HEK293 (cell line): Measurements from ENCODE around the gene FAM98C.
A peak's percentile ranks its signal among the peaks of the same experiment; 100 is the strongest.

ENCODE experiments used
- CTCF ChIA-PET: fragments of 350-600 bp; formaldehyde crosslinking; extraction: SDS; loops from one replicate; lab custom pipeline; 2021; ENCODE audit warnings: antibody characterized with exemption; lab: Yijun Ruan, JAX
- POLR2A ChIA-PET: fragments of 300-600 bp; formaldehyde crosslinking; extraction: SDS; loops from one replicate; lab custom pipeline; 2020; ENCODE audit warnings: antibody characterized with exemption, inconsistent platforms; lab: Yijun Ruan, JAX
- H3K27ac ChIP-seq: fragments of 200-500 bp; sonication (Bioruptor generic); 2 replicates; pipeline ENCODE4 v1.5.1; 2014; ENCODE audit warnings: low read depth, low read length, control low read depth, inconsistent platforms; ENCODE audit errors: extremely low read depth
- H3K36me3 ChIP-seq, 2 experiments: fragments of 200-500 bp in 1 of 2; sonication (Bioruptor generic) in 1 of 2; 1 replicate in 1 of 2; 2 replicates in 1 of 2; pipeline ENCODE4 v1.5.1; 2014 to 2017; ENCODE audit warnings: inconsistent platforms in 2 of 2, low read length in 2 of 2; ENCODE audit not compliant: control insufficient read depth in 2 of 2, insufficient read depth in 1 of 2
- H3K4me1 ChIP-seq: fragments of 200-500 bp; sonication (Bioruptor generic); 2 replicates; pipeline ENCODE4 v1.5.1; 2014; ENCODE audit warnings: mild to moderate bottlenecking, low read length, inconsistent platforms; ENCODE audit not compliant: control insufficient read depth, insufficient read depth
- H3K4me3 ChIP-seq: 2 replicates; pipeline ENCODE4 v1.5.1; 2011; ENCODE audit warnings: low read depth, mild to moderate bottlenecking, control low read depth, low read length, moderate library complexity
- H3K9me3 ChIP-seq: fragments of 200-500 bp; sonication (Bioruptor generic); 2 replicates; pipeline ENCODE4 v1.5.1; 2014; ENCODE audit warnings: low read depth, low read length, inconsistent platforms; ENCODE audit not compliant: control insufficient read depth, insufficient read depth
- GLIS2 ChIP-seq: fragments of 450-650 bp; formaldehyde crosslinking; IDR thresholded peaks from 2 replicates; pipeline ENCODE4 v1.5.1; 2016; ENCODE audit warnings: missing biosample characterization, missing genetic modification characterization
- HOXC10 ChIP-seq: sonication (generic); formaldehyde crosslinking; IDR thresholded peaks from 2 replicates; pipeline ENCODE4 v1.8.1; 2023; ENCODE audit warnings: mild to moderate bottlenecking, missing genetic modification reagents
- HOXD13 ChIP-seq: sonication (generic); formaldehyde crosslinking; IDR thresholded peaks from 2 replicates; pipeline ENCODE4 v1.8.0; 2022; ENCODE audit warnings: missing genetic modification reagents, borderline replicate concordance
- REPIN1 ChIP-seq: fragments of 450-650 bp; formaldehyde crosslinking; IDR thresholded peaks from 2 replicates; pipeline ENCODE4 v1.5.1; 2017; ENCODE audit warnings: missing biosample characterization, missing genetic modification characterization, low read depth
- WT1 ChIP-seq: fragments of 450-650 bp; formaldehyde crosslinking; IDR thresholded peaks from 2 replicates; pipeline ENCODE4 v1.5.1; 2016; ENCODE audit warnings: missing biosample characterization, missing genetic modification characterization
- ZBTB20 ChIP-seq: fragments of 450-650 bp; formaldehyde crosslinking; IDR thresholded peaks from 2 replicates; pipeline ENCODE4 v1.5.1; 2016; ENCODE audit warnings: missing biosample characterization, missing genetic modification characterization
- ZIC2 ChIP-seq: fragments of 450-650 bp; formaldehyde crosslinking; IDR thresholded peaks from 2 replicates; pipeline ENCODE4 v1.5.1; 2016; ENCODE audit warnings: missing biosample characterization, missing genetic modification characterization
- ZNF140 ChIP-seq: fragments of 450-650 bp; formaldehyde crosslinking; IDR thresholded peaks from 2 replicates; pipeline ENCODE4 v1.5.1; 2016; ENCODE audit warnings: missing biosample characterization, missing genetic modification characterization
- ZNF146 ChIP-seq: fragments of 450-650 bp; formaldehyde crosslinking; IDR thresholded peaks from 2 replicates; pipeline ENCODE4 v1.5.1; 2016; ENCODE audit warnings: missing biosample characterization, missing genetic modification characterization
- ZNF214 ChIP-seq: fragments of 450-650 bp; formaldehyde crosslinking; IDR thresholded peaks from 2 replicates; pipeline ENCODE4 v1.5.1; 2017; ENCODE audit warnings: missing biosample characterization, mild to moderate bottlenecking, missing genetic modification characterization, borderline replicate concordance
- ZNF747 ChIP-seq: fragments of 450-650 bp; formaldehyde crosslinking; IDR thresholded peaks from 2 replicates; pipeline ENCODE4 v1.5.1; 2016; ENCODE audit warnings: missing biosample characterization, missing genetic modification characterization
- ZNF768 ChIP-seq: fragments of 450-650 bp; formaldehyde crosslinking; IDR thresholded peaks from 2 replicates; pipeline ENCODE4 v1.5.1; 2018; ENCODE audit warnings: missing biosample characterization, mild to moderate bottlenecking, missing genetic modification characterization
- TF ChIP-seq, protein P1 (sequence below): fragments of 450-650 bp; formaldehyde crosslinking; IDR thresholded peaks from 2 replicates; pipeline ENCODE4 v1.5.1; 2016; ENCODE audit warnings: missing biosample characterization, missing genetic modification characterization
- TF ChIP-seq, protein P2 (sequence below): fragments of 450-650 bp; formaldehyde crosslinking; IDR thresholded peaks from 2 replicates; pipeline ENCODE4 v1.5.1; 2016; ENCODE audit warnings: missing biosample characterization, missing genetic modification characterization

FAM98C gene

DNA sequence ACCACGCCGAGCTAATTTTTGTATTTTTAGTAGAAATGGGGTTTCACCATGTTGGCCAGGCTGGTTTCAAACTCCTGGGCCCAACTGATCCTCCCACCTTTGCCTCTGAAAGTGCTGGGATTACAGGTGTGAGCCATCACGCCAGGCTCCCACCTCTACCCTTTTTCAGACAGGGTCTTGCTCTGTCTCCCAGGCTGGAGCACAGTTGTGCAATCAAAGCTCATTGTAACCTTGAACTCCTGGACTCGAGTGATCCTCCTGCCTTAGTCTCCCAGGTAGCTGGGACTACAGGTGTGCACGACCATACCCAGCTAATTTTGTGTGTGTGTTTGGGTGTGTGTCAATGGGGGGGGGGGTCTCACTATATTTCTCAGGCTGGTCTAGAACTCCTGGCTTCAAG, 21.4 kb downstream of the FAM98C start:
- CTCF ChIA-PET: interaction anchor here (0.8 to 2.9 kb wide), 2 partner anchors 21 to 181 kb away, joined by 5 to 17 read pairs; partner anchors contain the start of gene FAM98C
- H3K4me3 ChIP-seq: no peak overlapping the region
- POLR2A ChIA-PET: interaction anchor here (0.7 kb wide), 1 partner anchor 11 kb away, joined by 3 read pairs; no protein-coding TSS in a partner anchor
- H3K27ac ChIP-seq: no peak overlapping the region
- no peaks in the 10 kb centered on the region for H3K9me3 ChIP-seq
- no peaks in the 10 kb centered on the region for H3K4me1 ChIP-seq
- TF ChIP-seq ZNF214 (tag by site-specific recombination): no peak
- no peaks in the 10 kb centered on the region; a peak in 1 of 3 replicates for H3K36me3 ChIP-seq

DNA sequence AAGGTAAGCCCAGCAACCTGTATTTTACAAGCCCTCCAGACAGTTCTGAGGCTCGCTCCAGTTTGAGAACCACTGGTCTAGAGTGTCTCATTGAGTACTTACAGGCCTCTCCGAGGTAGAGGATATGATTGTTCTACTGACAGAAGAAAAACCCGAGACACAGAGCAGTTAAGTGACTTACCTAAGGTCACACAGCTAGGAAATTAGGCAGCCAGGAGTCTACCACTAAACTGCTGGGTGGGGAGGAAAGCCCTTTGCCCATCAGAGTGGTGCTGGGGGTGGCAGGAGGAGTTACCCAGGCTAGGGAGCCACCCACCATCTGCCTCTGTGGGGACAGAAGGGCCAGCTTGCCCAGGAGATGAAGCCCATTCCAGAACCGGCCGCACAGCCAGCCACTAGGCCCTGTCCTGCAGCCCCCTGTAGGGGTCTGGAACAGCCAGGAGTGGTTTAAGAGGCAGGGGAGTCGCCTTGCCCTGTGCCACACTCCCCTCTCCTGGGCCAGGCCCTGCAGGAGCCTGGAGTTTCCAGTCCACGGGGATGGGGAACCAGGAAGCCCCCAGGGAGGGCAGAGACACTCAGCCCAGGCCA, 22.4 kb downstream of the FAM98C start:
- Histone ChIP-seq H3K4me3 (no peak overlapping the region), H3K4me1 (no peaks in the 10 kb centered on the region), H3K36me3 (no peaks in the 10 kb centered on the region; a peak in 1 of 3 replicates), H3K27ac (no peak overlapping the region)
- POLR2A ChIA-PET: interaction anchor here (0.6 kb wide), 1 partner anchor 13 kb away, joined by 6 read pairs; no protein-coding TSS in a partner anchor
- CTCF ChIA-PET: interaction anchor here (0.6 to 2.9 kb wide), 3 partner anchors 22 to 190 kb away, joined by 3 to 17 read pairs (median 4); partner anchors contain the start of gene FAM98C
- TF ChIP-seq ZNF747 (no peak), ZBTB20 (tag by site-specific recombination) (0 out of 2 replicates have a peak, but pooled peaks have one; percentile 45), ZIC2 (peak; percentile 47), ZNF768 (tag by site-specific recombination) (peak; percentile 75; the same call in 1 of the 2 replicates)
- TF ChIP-seq, protein P1, sequence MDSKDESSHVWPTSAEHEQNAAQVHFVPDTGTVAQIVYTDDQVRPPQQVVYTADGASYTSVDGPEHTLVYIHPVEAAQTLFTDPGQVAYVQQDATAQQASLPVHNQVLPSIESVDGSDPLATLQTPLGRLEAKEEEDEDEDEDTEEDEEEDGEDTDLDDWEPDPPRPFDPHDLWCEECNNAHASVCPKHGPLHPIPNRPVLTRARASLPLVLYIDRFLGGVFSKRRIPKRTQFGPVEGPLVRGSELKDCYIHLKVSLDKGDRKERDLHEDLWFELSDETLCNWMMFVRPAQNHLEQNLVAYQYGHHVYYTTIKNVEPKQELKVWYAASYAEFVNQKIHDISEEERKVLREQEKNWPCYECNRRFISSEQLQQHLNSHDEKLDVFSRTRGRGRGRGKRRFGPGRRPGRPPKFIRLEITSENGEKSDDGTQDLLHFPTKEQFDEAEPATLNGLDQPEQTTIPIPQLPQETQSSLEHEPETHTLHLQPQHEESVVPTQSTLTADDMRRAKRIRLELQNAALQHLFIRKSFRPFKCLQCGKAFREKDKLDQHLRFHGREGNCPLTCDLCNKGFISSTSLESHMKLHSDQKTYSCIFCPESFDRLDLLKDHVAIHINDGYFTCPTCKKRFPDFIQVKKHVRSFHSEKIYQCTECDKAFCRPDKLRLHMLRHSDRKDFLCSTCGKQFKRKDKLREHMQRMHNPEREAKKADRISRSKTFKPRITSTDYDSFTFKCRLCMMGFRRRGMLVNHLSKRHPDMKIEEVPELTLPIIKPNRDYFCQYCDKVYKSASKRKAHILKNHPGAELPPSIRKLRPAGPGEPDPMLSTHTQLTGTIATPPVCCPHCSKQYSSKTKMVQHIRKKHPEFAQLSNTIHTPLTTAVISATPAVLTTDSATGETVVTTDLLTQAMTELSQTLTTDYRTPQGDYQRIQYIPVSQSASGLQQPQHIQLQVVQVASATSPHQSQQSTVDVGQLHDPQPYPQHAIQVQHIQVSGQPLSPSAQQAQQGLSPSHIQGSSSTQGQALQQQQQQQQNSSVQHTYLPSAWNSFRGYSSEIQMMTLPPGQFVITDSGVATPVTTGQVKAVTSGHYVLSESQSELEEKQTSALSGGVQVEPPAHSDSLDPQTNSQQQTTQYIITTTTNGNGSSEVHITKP: peak; percentile 38; the same call in 1 of the 2 replicates
- TF ChIP-seq, all 188 proteins: peak for 4
- no peaks in the 10 kb centered on the region for H3K9me3 ChIP-seq

DNA sequence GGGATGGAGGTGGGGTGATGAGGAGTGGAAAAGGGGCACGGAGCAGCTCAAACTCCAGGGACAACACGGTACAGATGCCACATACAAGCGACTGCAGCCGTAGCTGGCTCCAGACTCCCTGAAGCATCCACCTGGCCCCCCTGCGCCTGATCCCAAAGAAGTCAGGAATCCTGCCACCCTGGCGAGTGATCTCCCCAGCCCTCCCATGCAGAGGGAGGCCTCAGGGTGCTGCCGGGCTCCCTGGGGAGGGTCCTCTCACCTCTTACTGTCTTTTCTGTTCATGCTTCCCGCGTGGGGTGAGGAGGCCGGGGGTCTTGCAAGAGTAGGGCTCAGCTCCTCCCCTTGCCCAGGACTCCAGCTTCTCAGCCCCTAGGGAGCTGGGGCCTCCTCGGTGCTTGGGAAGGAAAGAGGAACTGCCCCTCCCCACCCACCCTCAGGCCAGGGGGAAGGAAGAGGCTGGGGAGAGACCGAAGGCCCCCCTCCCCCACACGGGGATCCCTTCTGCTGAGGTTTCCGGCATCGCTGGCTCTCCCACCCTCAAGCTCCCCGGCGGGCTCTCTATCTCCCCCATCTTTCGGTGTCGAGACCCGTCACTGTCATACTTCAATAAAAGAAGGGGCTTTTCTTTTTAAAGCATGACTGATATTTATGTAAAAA, 23.0 kb downstream of the FAM98C start, which contains the start of gene RASGRP4:
RASGRP4 (minus strand) TSS at position 410 of the 657 bp plus-strand sequence; CDS start at position 282, 128 bp downstream.
- no peaks in the 10 kb centered on the region for H3K9me3 ChIP-seq
- H3K27ac ChIP-seq: no peak within 1 kb of the TSS
- TF ChIP-seq GLIS2: peak; percentile 58
- TF ChIP-seq, protein P2, sequence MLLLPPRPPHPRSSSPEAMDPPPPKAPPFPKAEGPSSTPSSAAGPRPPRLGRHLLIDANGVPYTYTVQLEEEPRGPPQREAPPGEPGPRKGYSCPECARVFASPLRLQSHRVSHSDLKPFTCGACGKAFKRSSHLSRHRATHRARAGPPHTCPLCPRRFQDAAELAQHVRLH: no peak
- TF ChIP-seq HOXC10 (CRISPR knock-in tag): no peak
- TF ChIP-seq ZNF140: no peak
- TF ChIP-seq HOXD13 (CRISPR knock-in tag): no peak
- no peak for TF ChIP-seq REPIN1 (tag by site-specific recombination)
- TF ChIP-seq ZNF146 (tag by site-specific recombination): no peak
- no peak for TF ChIP-seq WT1 (tag by site-specific recombination)
- CTCF ChIA-PET: interaction anchor here (1.1 to 2.9 kb wide), 2 partner anchors 22 to 23 kb away, joined by 6 to 17 read pairs; partner anchors contain the start of gene FAM98C
- no peak within 1 kb of the TSS for H3K4me3 ChIP-seq
- no peaks in the 10 kb centered on the region; a peak in 1 of 3 replicates for H3K36me3 ChIP-seq
- H3K4me1 ChIP-seq: no peaks in the 10 kb centered on the region
- POLR2A ChIA-PET: no interaction called here
